ENCODE measurements around the gene SLC16A4. TPM values are rescaled to one million over a fixed set of nuclear protein-coding genes. Genes with fewer than 3 reads are reported as not detected.
"Not testable (repeated sequence)": the region's sequence is repeated elsewhere in the genome, so short reads cannot be mapped to it uniquely, and the experiment has no call there.

The SLC16A4 gene
- total RNA-seq, 1 donor from 2014 or later = 3.3 TPM

- Histone ChIP-seq H3K4me3 (no peak overlapping the region), H3K36me3 (no peaks in the 10 kb centered on the region), H3K27me3 (ENCODE audit: low read depth) (no peaks in the 10 kb centered on the region), H3K9me3 (replicated peaks) (no peaks in the 10 kb centered on the region), H3K4me1 (peaks cover 29% of the 10 kb centered on the region), H3K27ac (replicated peaks) (no peak overlapping the region)
- peak; percentile 80 for TF ChIP-seq CTCF (IDR thresholded peaks at IDR 0.05; ENCODE audit: borderline replicate concordance)
- intact Hi-C loops (cut with micrococcal nuclease) = no loop called here
- DNase-seq = peak; percentile 52
Measured at GRCh38 chr1:110412576-110412975, 21.8 kb upstream of the SLC16A4 start.

GRCh38 chr1:110411173-110411735 lies 20.4 kb upstream of the SLC16A4 start:
- intact Hi-C loops (cut with micrococcal nuclease) = no loop called here
- Histone ChIP-seq H3K36me3 (no peaks in the 10 kb centered on the region), H3K9me3 (replicated peaks) (no peaks in the 10 kb centered on the region), H3K27me3 (ENCODE audit: low read depth) (no peaks in the 10 kb centered on the region), H3K27ac (replicated peaks) (no peak overlapping the region), H3K4me1 (peaks cover 42% of the 10 kb centered on the region), H3K4me3 (no peak overlapping the region)
- TF ChIP-seq CTCF (IDR thresholded peaks at IDR 0.05; ENCODE audit: borderline replicate concordance) = no peak
- no peak for DNase-seq

GRCh38 chr1:110409316-110409715 lies 18.5 kb upstream of the SLC16A4 start:
- no peak for DNase-seq
- Histone ChIP-seq H3K4me3 (no peak overlapping the region), H3K27me3 (ENCODE audit: low read depth) (no peaks in the 10 kb centered on the region), H3K27ac (replicated peaks) (no peak overlapping the region), H3K36me3 (peaks cover 16% of the 10 kb centered on the region), H3K9me3 (replicated peaks) (no peaks in the 10 kb centered on the region), H3K4me1 (peaks cover 48% of the 10 kb centered on the region)
- no peak for TF ChIP-seq CTCF (IDR thresholded peaks at IDR 0.05; ENCODE audit: borderline replicate concordance)
- intact Hi-C loops (cut with micrococcal nuclease) = no loop called here

GRCh38 chr1:110408488-110408887 lies 17.7 kb upstream of the SLC16A4 start:
- intact Hi-C loops (cut with micrococcal nuclease) = no loop called here
- no peaks in the 10 kb centered on the region for H3K9me3 ChIP-seq (replicated peaks)
- H3K27ac ChIP-seq (replicated peaks) = peak overlapping the region; percentile 98
- peaks cover 24% of the 10 kb centered on the region for H3K36me3 ChIP-seq
- peak overlapping the region; percentile 98 for H3K4me3 ChIP-seq
- H3K4me1 ChIP-seq = peaks cover 46% of the 10 kb centered on the region
- DNase-seq = no peak
- no peak for TF ChIP-seq CTCF (IDR thresholded peaks at IDR 0.05; ENCODE audit: borderline replicate concordance)
- no peaks in the 10 kb centered on the region for H3K27me3 ChIP-seq (ENCODE audit: low read depth)

- peaks cover 33% of the 10 kb centered on the region for H3K36me3 ChIP-seq
- H3K4me1 ChIP-seq = peaks cover 43% of the 10 kb centered on the region
- peak; percentile 95 for DNase-seq
- no peaks in the 10 kb centered on the region for H3K9me3 ChIP-seq (replicated peaks)
- H3K27ac ChIP-seq (replicated peaks) = peak within 1 kb of the TSS; percentile 98
- peak within 1 kb of the TSS; percentile 98 for H3K4me3 ChIP-seq
- TF ChIP-seq CTCF (IDR thresholded peaks at IDR 0.05; ENCODE audit: borderline replicate concordance) = no peak
- H3K27me3 ChIP-seq (ENCODE audit: low read depth) = no peaks in the 10 kb centered on the region
- intact Hi-C loops (cut with micrococcal nuclease) = no loop called here
Measured at GRCh38 chr1:110407260-110408210, 16.7 kb upstream of the SLC16A4 start, which contains the start of gene LAMTOR5. Gene LAMTOR5 (minus strand): TSS chr1:110407694. CDS start chr1:110407620, 74 bp downstream.

- H3K9me3 ChIP-seq (replicated peaks); DNase-seq; H3K27me3 ChIP-seq (ENCODE audit: low read depth); intact Hi-C loops (cut with micrococcal nuclease): not testable (repeated sequence)
- H3K4me3 ChIP-seq = peak overlapping the region; percentile 98
- peaks cover 42% of the 10 kb centered on the region for H3K4me1 ChIP-seq
- peak overlapping the region; percentile 98 for H3K27ac ChIP-seq (replicated peaks)
- H3K36me3 ChIP-seq = peaks cover 45% of the 10 kb centered on the region
Measured at GRCh38 chr1:110406407-110406806, 15.6 kb upstream of the SLC16A4 start.
